Keratinocyte (primary cell): ENCODE measurements around the gene VIPR2. TPM values are rescaled to one million over a fixed set of nuclear protein-coding genes. Genes with fewer than 3 reads are reported as not detected.

Experiments used
- DNase-seq: peaks from one replicate; pipeline ENCODE4 v3.0.0-alpha.2; 2011; ENCODE audit warnings: low read depth, missing footprints, low spot score
- FAIRE-seq: peaks from 2 replicates; lab custom pipeline; 2011; peaks lifted over from hg19 to GRCh38; lab: Jason Lieb, UNC
- H2AFZ ChIP-seq: 2 replicates; pipeline ENCODE4 v1.6.0; 2012; ENCODE audit warnings: low read length, control low read depth, inconsistent platforms; ENCODE audit not compliant: control insufficient read depth
- H3K27ac ChIP-seq: 2 replicates; pipeline ENCODE4 v1.5.1; 2011; ENCODE audit warnings: low read length; ENCODE audit not compliant: control insufficient read depth, insufficient read depth
- H3K27me3 ChIP-seq: 3 replicates; pipeline ENCODE4 v1.6.0; 2011; ENCODE audit warnings: low read length; ENCODE audit not compliant: control insufficient read depth, insufficient read depth; ENCODE audit errors: extremely low read depth
- H3K36me3 ChIP-seq, 2 experiments: 2 replicates in 1 of 2; 3 replicates in 1 of 2; pipeline ENCODE4 v1.5.1; 2011; ENCODE audit warnings: low read length in 2 of 2, mild to moderate bottlenecking in 1 of 2; ENCODE audit not compliant: control insufficient read depth in 2 of 2, insufficient read depth in 2 of 2; ENCODE audit errors: extremely low read depth in 1 of 2
- H3K4me1 ChIP-seq: 3 replicates; pipeline ENCODE4 v1.5.1; 2011; ENCODE audit warnings: low read length; ENCODE audit not compliant: control insufficient read depth, insufficient read depth; ENCODE audit errors: extremely low read depth
- H3K4me2 ChIP-seq: 3 replicates; pipeline ENCODE4 v1.6.0; 2011; ENCODE audit warnings: low read depth, low read length; ENCODE audit not compliant: control insufficient read depth, insufficient read depth; ENCODE audit errors: extremely low read depth
- H3K4me3 ChIP-seq, 3 experiments: fragments of 200-600 bp in 1 of 3; sonication (generic) in 1 of 3; 2 replicates in 2 of 3; 3 replicates in 1 of 3; pipeline ENCODE4 v1.5.1; 2011 to 2016; ENCODE audit warnings: low read length in 3 of 3, mild to moderate bottlenecking in 3 of 3, control low read depth in 2 of 3, inconsistent platforms in 1 of 3, low read depth in 1 of 3, mixed read lengths in 1 of 3, mixed run types in 1 of 3, moderate library complexity in 1 of 3; ENCODE audit not compliant: control insufficient read depth in 2 of 3, insufficient read depth in 2 of 3; ENCODE audit errors: extremely low read depth in 1 of 3
- H3K79me2 ChIP-seq: 2 replicates; pipeline ENCODE4 v1.6.0; 2012; ENCODE audit warnings: low read length; ENCODE audit not compliant: control insufficient read depth, insufficient read depth
- H3K9ac ChIP-seq: 3 replicates; pipeline ENCODE4 v1.6.0; 2011; ENCODE audit warnings: low read length; ENCODE audit not compliant: control insufficient read depth, insufficient read depth; ENCODE audit errors: extremely low read depth
- H3K9me1 ChIP-seq: 3 replicates; pipeline ENCODE4 v1.6.0; 2011; ENCODE audit warnings: low read length; ENCODE audit not compliant: control insufficient read depth, insufficient read depth; ENCODE audit errors: extremely low read depth
- H3K9me3 ChIP-seq: 2 replicates; pipeline ENCODE4 v1.5.1; 2012; ENCODE audit warnings: low read depth, low read length; ENCODE audit not compliant: control insufficient read depth
- H4K20me1 ChIP-seq: 3 replicates; pipeline ENCODE4 v1.6.0; 2011; ENCODE audit warnings: low read length; ENCODE audit not compliant: control insufficient read depth, insufficient read depth; ENCODE audit errors: extremely low read depth
- CTCF ChIP-seq, 3 experiments: IDR thresholded peaks in 1 of 3; conservative IDR thresholded peaks in 1 of 3; optimal IDR thresholded peaks in 1 of 3; 2 replicates in 2 of 3; 3 replicates in 1 of 3; pipeline versions ENCODE3 to v1.5.1; 2011; ENCODE audit warnings: low read length in 3 of 3, mild to moderate bottlenecking in 3 of 3, moderate library complexity in 2 of 3, control low read depth in 1 of 3, inconsistent platforms in 1 of 3; ENCODE audit not compliant: insufficient read depth in 2 of 3; ENCODE audit errors: extremely low read depth in 1 of 3
- EZH2 ChIP-seq: IDR thresholded peaks from one replicate; pipeline ENCODE4 v1.6.1; 2012; ENCODE audit warnings: inconsistent platforms, mild to moderate bottlenecking, low read length, moderate library complexity
- dilution Hi-C: fragments of 300-500 bp; cut with MboI; formaldehyde crosslinking; loops from one replicate; pipeline ENCODE4 v1.7.0; 2020; ENCODE audit warnings: low sequenced_read_pairs; ENCODE audit not compliant: extremely low pct_ligation_motif_present
- polyA plus RNA-seq, 5 experiments: library from polyadenylated mRNA; depleted of rRNA in 3 of 5; stranded (reverse) in 3 of 5; stranded (forward) in 1 of 5; unstranded in 1 of 5; fragments of >200 nt; gene quantifications; 1 replicate in 1 of 5; 2 replicates in 3 of 5; 3 replicates in 1 of 5; pipeline versions ENCODE4 v1.2.1 to v1.2.3, GENCODE V29; 2011 to 2012; ENCODE audit warnings: missing spikeins in 2 of 5, low read depth in 1 of 5, low replicate concordance in 1 of 5

VIPR2 gene
- polyA plus RNA-seq, 1 donor (not counting 4 experiments of a cell fraction or from before 2014, with no cell fraction given) = not detected

DNA sequence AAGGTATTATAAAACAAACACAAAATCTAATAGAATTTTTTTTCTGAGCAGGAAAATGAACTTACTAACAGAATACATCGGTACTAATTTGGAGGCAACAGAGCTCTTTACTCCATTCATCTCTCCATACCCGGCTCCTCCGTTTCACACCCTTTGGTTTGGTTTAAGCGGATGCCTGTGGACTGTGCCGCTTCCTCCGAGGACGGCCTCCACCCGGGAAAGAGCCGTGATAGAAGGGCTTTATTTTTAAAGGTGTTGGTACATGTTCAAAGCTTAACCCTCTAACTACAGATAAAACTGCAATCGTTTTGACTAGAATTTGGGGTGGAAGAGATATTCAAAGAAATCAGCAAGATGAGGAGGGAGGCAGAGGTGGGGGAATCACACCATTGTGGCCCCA, 1.9 kb downstream of the VIPR2 start:
- Histone ChIP-seq H3K9ac (no peak overlapping the region), H4K20me1 (no peaks in the 10 kb centered on the region), H3K4me1 (no peaks in the 10 kb centered on the region), H3K36me3 (no peaks in the 10 kb centered on the region), H2AFZ (no peak overlapping the region), H3K4me3 (no peak overlapping the region), H3K9me1 (no peaks in the 10 kb centered on the region), H3K27ac (no peak overlapping the region), H3K27me3 (peaks cover 30% of the 10 kb centered on the region), H3K79me2 (no peaks in the 10 kb centered on the region), H3K9me3 (no peaks in the 10 kb centered on the region), H3K4me2 (no peak overlapping the region)
- DNase-seq (no peak), FAIRE-seq (no peak)
- dilution Hi-C loops = no loop called here
- TF ChIP-seq EZH2 (no peak), CTCF (optimal IDR thresholded peaks at IDR 0.05 in 1 of 3, IDR thresholded peaks at IDR 0.05 in 1 of 3, conservative IDR thresholded peaks at IDR 0.05 in 1 of 3; ENCODE audit: extremely low read depth in 1 of 3, insufficient read depth in 2 of 3, low read length in 3 of 3) (no peak)

DNA sequence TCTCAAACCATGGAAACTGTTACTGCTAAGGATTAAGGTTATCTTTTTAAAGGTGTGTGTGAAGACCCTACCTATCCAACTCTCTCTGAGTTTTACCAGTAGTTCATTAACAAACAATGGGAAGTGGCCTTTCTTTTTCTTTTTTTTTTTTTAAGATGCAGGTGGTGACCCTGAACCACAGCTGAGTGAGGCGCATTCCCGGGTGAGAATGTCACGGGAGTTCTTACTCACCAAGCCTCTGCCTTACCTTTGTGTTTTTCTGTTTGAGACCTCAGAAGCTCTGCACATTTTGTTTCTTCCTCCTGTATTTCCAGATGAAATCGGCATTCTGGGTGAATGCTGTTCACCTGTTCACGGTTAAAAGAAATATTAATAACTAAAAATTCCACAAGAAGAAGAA, 2.5 kb downstream of the VIPR2 start:
- Histone ChIP-seq H3K4me3 (no peak overlapping the region), H3K36me3 (no peaks in the 10 kb centered on the region), H3K27ac (no peak overlapping the region), H4K20me1 (no peaks in the 10 kb centered on the region), H3K79me2 (no peaks in the 10 kb centered on the region), H3K4me1 (no peaks in the 10 kb centered on the region), H3K27me3 (peaks cover 30% of the 10 kb centered on the region), H3K9me1 (no peaks in the 10 kb centered on the region), H3K9me3 (no peaks in the 10 kb centered on the region), H2AFZ (no peak overlapping the region), H3K4me2 (no peak overlapping the region), H3K9ac (no peak overlapping the region)
- FAIRE-seq (no peak), DNase-seq (no peak)
- dilution Hi-C loops = no loop called here
- no peak for TF ChIP-seq EZH2
- TF ChIP-seq CTCF (optimal IDR thresholded peaks at IDR 0.05 in 1 of 3, IDR thresholded peaks at IDR 0.05 in 1 of 3, conservative IDR thresholded peaks at IDR 0.05 in 1 of 3; ENCODE audit: extremely low read depth in 1 of 3, insufficient read depth in 2 of 3, low read length in 3 of 3) = no peak
